ENCODE measurements around the gene GPR160.

Gene GPR160

GRCh38 chr3:170132335-170132734, 94.5 kb downstream of the GPR160 start:
- Histone ChIP-seq H3K4me2 (no peak overlapping the region; a peak in 1 of 22 replicates), H3K4me1 (peaks cover 19 to 37% (median 21%) of the 10 kb centered on the region in 10 experiments), H3K36me3 (peaks cover 60 to 90% (median 75%) of the 10 kb centered on the region in 11 experiments), H3K27ac (no peak overlapping the region), H3K9me3 (replicated peaks in 1 of 11) (peaks cover 25 to 37% (median 30%) of the 10 kb centered on the region in 11 experiments), H3K27me3 (no peaks in the 10 kb centered on the region), H3K9ac (no peak overlapping the region), H3K4me3 (no peak overlapping the region), H4K20me1 (peaks cover 7 to 27% (median 13%) of the 10 kb centered on the region in 11 experiments; a peak in 16 of 22 replicates)
- TF ChIP-seq Cebpa-rat (IDR thresholded peaks at IDR 0.05): no peak
